PFSK-1 (cell line): ENCODE measurements around the gene TSPAN18.

ENCODE experiments used
- FOXP2 ChIP-seq: optimal IDR thresholded peaks from 2 replicates; pipeline ENCODE3; 2011; ENCODE audit warnings: borderline replicate concordance, control low read depth, inconsistent platforms; ENCODE audit not compliant: insufficient read depth; ENCODE audit errors: extremely low read length, extremely low read depth
- POLR2AphosphoS5 ChIP-seq: IDR thresholded peaks from 2 replicates; pipeline ENCODE4 v1.6.1; 2012; ENCODE audit warnings: low read depth, mild to moderate bottlenecking, control low read depth, low read length, moderate library complexity
- REST ChIP-seq, 2 experiments: IDR thresholded peaks; 2 replicates each; pipeline versions ENCODE4 v1.6.1 to v1.8.0; 2011 to 2012; ENCODE audit warnings: low read depth in 2 of 2, low read length in 2 of 2, control low read depth in 1 of 2, inconsistent platforms in 1 of 2, mild to moderate bottlenecking in 1 of 2, moderate library complexity in 1 of 2; ENCODE audit not compliant: insufficient read depth in 1 of 2
- SIN3A ChIP-seq: IDR thresholded peaks from 2 replicates; pipeline ENCODE4 v1.6.1; 2012; ENCODE audit warnings: mild to moderate bottlenecking, low read length, moderate library complexity, borderline replicate concordance; ENCODE audit not compliant: insufficient read depth
- TAF1 ChIP-seq: IDR thresholded peaks from 2 replicates; pipeline ENCODE4 v1.6.1; 2012; ENCODE audit warnings: low read length, control low read depth, borderline replicate concordance; ENCODE audit not compliant: insufficient read depth

TSPAN18 gene

GRCh38 chr11:44940835-44941234 lies 214.1 kb downstream of the TSPAN18 start:
- no peak for TF ChIP-seq TAF1
- TF ChIP-seq POLR2AphosphoS5, result no peak
- no peak for TF ChIP-seq REST (IDR thresholded peaks at IDR 0.05; ENCODE audit: insufficient read depth in 1 of 2, low read depth in 2 of 2, low read length in 2 of 2)
- no peak for TF ChIP-seq FOXP2
- no peak for TF ChIP-seq SIN3A

- no peak for TF ChIP-seq FOXP2
- no peak for TF ChIP-seq SIN3A
- no peak for TF ChIP-seq TAF1
- no peak for TF ChIP-seq REST (IDR thresholded peaks at IDR 0.05; ENCODE audit: insufficient read depth in 1 of 2, low read depth in 2 of 2, low read length in 2 of 2)
- TF ChIP-seq POLR2AphosphoS5, result no peak
These were observed 214.7 kb downstream of the TSPAN18 start for GRCh38 chr11:44941259-44942021.

- TF ChIP-seq FOXP2 (no peak), SIN3A (no peak), POLR2AphosphoS5 (no peak), TAF1 (no peak), REST (IDR thresholded peaks at IDR 0.05; ENCODE audit: insufficient read depth in 1 of 2, low read depth in 2 of 2, low read length in 2 of 2) (no peak)
These were observed 215.5 kb downstream of the TSPAN18 start for GRCh38 chr11:44942029-44942955.

GRCh38 chr11:44943118-44943517 lies 216.4 kb downstream of the TSPAN18 start:
- TF ChIP-seq REST (IDR thresholded peaks at IDR 0.05; ENCODE audit: insufficient read depth in 1 of 2, low read depth in 2 of 2, low read length in 2 of 2) (no peak), SIN3A (no peak), FOXP2 (no peak), TAF1 (no peak), POLR2AphosphoS5 (no peak)
